ENCODE data around the gene COL25A1. TPM values are rescaled to one million over a fixed set of nuclear protein-coding genes. Genes with fewer than 3 reads are reported as not detected.

The COL25A1 gene
- total RNA-seq, 4 donors from 2014 or later = 0.14 to 1.6 (median 0.32) TPM; not detected in 1

GRCh38 chr4:108861334-108861733 lies 441.1 kb downstream of the COL25A1 start:
- intact Hi-C loops (cut with DNase I; ENCODE audit: low total_unique reads) = no loop called here
- DNase-seq = no peak
- TF ChIP-seq POLR2A (IDR thresholded peaks at IDR 0.05) (no peak), CTCF (IDR thresholded peaks at IDR 0.05) (no peak), EP300 (IDR thresholded peaks at IDR 0.05; ENCODE audit: low read depth) (no peak)
- Histone ChIP-seq H3K27ac (no peak overlapping the region), H3K4me3 (no peak overlapping the region), H3K27me3 (no peaks in the 10 kb centered on the region), H3K36me3 (no peaks in the 10 kb centered on the region), H3K9me3 (no peaks in the 10 kb centered on the region), H3K4me1 (no peaks in the 10 kb centered on the region)
- 46 to 64% methylated on average over 2 of the region's 2 CpGs for WGBS, 2 donors (ENCODE audit: low coverage in 1 of 2)
- in situ Hi-C loops (cut with MboI; ENCODE audit: low pct_ligation_motif_present in 1 of 4, low pct_unique_long_range_greater_than_20kb in 1 of 4, low sequenced_read_pairs in 3 of 4) = no loop called here

GRCh38 chr4:108854786-108855185 lies 447.7 kb downstream of the COL25A1 start:
- no peaks in the 10 kb centered on the region for H3K9me3 ChIP-seq
- H3K27ac ChIP-seq = no peak overlapping the region
- H3K36me3 ChIP-seq = no peaks in the 10 kb centered on the region
- TF ChIP-seq EP300 (IDR thresholded peaks at IDR 0.05; ENCODE audit: low read depth) (no peak), CTCF (IDR thresholded peaks at IDR 0.05) (no peak), POLR2AphosphoS5 (IDR thresholded peaks at IDR 0.05) (no peak), POLR2A (IDR thresholded peaks at IDR 0.05) (no peak)
- 92 to 100% methylated on average over 1 of the region's 1 CpG for WGBS, 2 donors (ENCODE audit: low coverage in 1 of 2)
- H3K4me1 ChIP-seq = no peaks in the 10 kb centered on the region
- in situ Hi-C loops (cut with MboI; ENCODE audit: low pct_ligation_motif_present in 1 of 4, low pct_unique_long_range_greater_than_20kb in 1 of 4, low sequenced_read_pairs in 3 of 4) (no loop called here), intact Hi-C loops (cut with DNase I; ENCODE audit: low total_unique reads) (no loop called here)
- no peaks in the 10 kb centered on the region for H3K27me3 ChIP-seq
- H3K4me3 ChIP-seq = no peak overlapping the region
- DNase-seq = no peak

GRCh38 chr4:108852691-108853090 lies 449.8 kb downstream of the COL25A1 start:
- TF ChIP-seq POLR2AphosphoS5 (IDR thresholded peaks at IDR 0.05) (no peak), EP300 (IDR thresholded peaks at IDR 0.05; ENCODE audit: low read depth) (no peak), CTCF (IDR thresholded peaks at IDR 0.05) (no peak), POLR2A (IDR thresholded peaks at IDR 0.05) (no peak)
- 72 to 80% methylated on average over 1 of the region's 1 CpG for WGBS, 2 donors (ENCODE audit: low coverage in 1 of 2)
- intact Hi-C loops (cut with DNase I; ENCODE audit: low total_unique reads) = no loop called here

GRCh38 chr4:108851366-108851765 lies 451.1 kb downstream of the COL25A1 start:
- intact Hi-C loops (cut with DNase I; ENCODE audit: low total_unique reads) = no loop called here
- no peaks in the 10 kb centered on the region for H3K27me3 ChIP-seq
- in situ Hi-C loops (cut with MboI; ENCODE audit: low pct_ligation_motif_present in 1 of 4, low pct_unique_long_range_greater_than_20kb in 1 of 4, low sequenced_read_pairs in 3 of 4) = no loop called here
- H3K27ac ChIP-seq = no peak overlapping the region
- H3K4me1 ChIP-seq = no peaks in the 10 kb centered on the region
- TF ChIP-seq EP300 (IDR thresholded peaks at IDR 0.05; ENCODE audit: low read depth) (no peak), POLR2AphosphoS5 (IDR thresholded peaks at IDR 0.05) (no peak), POLR2A (IDR thresholded peaks at IDR 0.05) (no peak), CTCF (IDR thresholded peaks at IDR 0.05) (no peak)
- no peaks in the 10 kb centered on the region for H3K9me3 ChIP-seq
- WGBS, 2 donors (ENCODE audit: low coverage in 1 of 2) = 86 to 90% methylated on average over 2 of the region's 2 CpGs
- no peaks in the 10 kb centered on the region for H3K36me3 ChIP-seq
- no peak overlapping the region for H3K4me3 ChIP-seq
- no peak for DNase-seq

More at GRCh38 chr4:108852691-108853090, 449.8 kb downstream of the COL25A1 start:
- Histone ChIP-seq H3K27ac (no peak overlapping the region), H3K27me3 (no peaks in the 10 kb centered on the region), H3K4me1 (no peaks in the 10 kb centered on the region), H3K36me3 (no peaks in the 10 kb centered on the region), H3K9me3 (no peaks in the 10 kb centered on the region), H3K4me3 (no peak overlapping the region)
- DNase-seq = no peak
- in situ Hi-C loops (cut with MboI; ENCODE audit: low pct_ligation_motif_present in 1 of 4, low pct_unique_long_range_greater_than_20kb in 1 of 4, low sequenced_read_pairs in 3 of 4) = no loop called here
